Placental epithelial cell (primary cell): Measurements from ENCODE around the gene FUOM. TPM values are rescaled to one million over a fixed set of nuclear protein-coding genes. Genes with fewer than 3 reads are reported as not detected.

ENCODE experiments used
- small RNA-seq: library from RNA; depleted of rRNA; stranded (forward); fragments of <200 nt; gene quantifications from one replicate; pipeline ENCODE3, GENCODE V24; 2012
- total RNA-seq: library from RNA; depleted of rRNA; stranded (reverse); fragments of >200 nt; gene quantifications from 2 replicates; pipeline ENCODE4 v1.2.3, GENCODE V29; 2012

The FUOM gene, protein sequence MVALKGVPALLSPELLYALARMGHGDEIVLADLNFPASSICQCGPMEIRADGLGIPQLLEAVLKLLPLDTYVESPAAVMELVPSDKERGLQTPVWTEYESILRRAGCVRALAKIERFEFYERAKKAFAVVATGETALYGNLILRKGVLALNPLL
- 4.4 and 9.8 TPM in 2 replicates for total RNA-seq

DNA sequence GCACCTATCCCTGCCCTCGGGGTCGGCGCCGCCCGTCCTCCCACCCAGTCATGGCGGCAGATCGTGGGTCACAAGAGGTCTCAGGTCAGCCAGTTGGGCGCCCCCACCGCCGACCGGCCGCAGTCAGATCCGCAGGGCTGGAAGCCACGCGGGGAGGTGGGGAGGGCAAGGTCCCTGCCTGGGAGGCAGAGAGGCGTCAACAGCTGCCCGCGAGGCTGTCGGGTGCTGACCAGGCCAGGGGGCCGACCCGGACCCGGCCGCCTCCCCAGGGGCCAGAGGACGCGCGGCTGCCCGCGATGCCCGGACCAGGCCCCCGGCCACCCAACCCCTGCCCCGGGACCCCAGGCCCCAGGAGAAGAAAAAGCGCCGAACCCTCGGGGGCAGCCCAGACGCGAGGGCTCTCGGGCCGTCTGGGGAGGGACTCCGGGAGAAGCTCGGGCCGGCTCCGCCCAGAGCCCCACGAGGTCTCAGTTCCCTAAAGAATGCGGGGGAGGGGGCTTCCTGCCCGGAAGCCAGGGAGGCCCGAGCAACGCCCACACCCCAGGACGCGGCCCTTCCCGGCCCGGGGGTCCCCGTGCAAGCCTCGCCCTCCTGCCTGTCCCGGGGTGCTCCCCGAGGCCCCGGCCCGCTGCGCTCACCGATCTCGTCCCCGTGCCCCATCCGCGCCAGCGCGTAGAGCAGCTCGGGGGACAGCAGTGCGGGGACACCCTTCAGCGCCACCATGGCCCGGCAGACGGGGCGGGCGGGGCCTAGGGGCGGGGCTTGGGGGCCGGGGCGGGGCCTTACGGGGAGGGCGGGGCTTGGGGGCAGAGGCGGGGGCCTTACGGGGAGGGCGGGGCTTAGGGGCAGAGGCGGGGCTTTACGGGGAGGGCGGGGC, at the start of gene FUOM:
TSS of gene FUOM (minus strand) at position 735 of the 877 bp plus-strand sequence. CDS start at position 723, 12 bp downstream.

DNA sequence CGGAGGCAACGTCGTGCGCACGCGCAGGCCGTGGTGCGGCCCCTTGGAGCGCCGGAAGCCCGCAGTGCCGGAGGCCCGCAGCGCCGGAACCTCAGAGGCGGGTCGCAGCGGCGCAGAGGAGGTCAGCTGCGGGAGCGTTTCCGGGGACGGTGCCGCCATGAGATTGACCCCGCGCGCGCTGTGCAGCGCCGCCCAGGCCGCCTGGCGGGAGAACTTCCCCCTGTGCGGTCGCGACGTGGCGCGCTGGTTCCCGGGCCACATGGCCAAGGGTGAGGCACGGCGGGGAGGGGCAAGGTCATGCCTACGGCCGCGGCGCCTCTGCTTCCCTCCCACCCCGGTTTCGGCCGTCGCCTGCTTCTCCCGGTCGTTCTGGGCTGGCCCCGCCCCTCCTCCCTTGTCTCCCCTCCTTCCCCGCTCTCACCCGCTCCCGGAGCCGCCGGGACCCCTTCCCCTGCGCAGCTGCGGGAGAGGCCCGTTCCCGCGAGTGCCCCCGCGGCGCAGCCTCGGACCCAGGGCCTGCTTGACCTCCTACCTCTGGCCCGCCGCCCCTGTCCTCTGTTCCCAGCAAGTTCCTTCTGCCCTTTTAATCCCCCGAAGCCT, 36.3 kb upstream of the FUOM start, which contains the start of gene MTG1:
TSS of gene MTG1 (plus strand) at position 94 of the 600 bp plus-strand sequence. CDS start at position 158, 64 bp downstream.

DNA sequence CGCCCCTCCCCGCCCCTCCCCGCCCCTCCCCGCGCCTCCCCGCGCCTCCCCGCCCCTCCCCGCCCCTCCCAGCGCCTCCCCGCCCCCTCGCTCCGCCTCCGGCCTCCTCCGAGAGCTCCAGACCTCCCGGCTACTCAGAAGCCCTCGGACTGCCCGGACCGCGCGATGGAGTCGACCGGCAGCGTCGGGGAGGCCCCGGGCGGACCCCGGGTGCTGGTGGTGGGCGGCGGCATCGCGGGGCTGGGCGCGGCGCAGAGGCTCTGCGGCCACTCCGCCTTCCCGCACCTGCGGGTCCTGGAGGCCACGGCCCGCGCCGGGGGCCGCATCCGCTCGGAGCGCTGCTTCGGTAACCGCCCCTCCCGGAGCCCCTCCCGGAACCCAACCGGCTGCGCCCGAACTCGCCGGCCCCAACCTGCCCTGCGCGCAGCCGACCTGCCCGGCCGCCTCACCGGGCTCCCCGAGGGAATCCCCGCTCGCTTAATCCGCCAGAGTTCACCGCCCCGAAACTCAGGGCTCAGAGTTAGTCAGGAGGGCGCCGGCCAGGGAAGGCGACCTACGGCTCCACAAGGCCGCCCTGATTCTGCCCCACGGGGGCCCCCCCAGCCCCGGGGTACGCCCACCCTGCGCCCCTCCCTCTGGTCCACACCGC, 21.5 kb upstream of the FUOM start, which contains the start of gene PAOX:
TSS of gene PAOX (plus strand) at position 111 of the 649 bp plus-strand sequence. CDS start at position 166, 55 bp downstream.

DNA sequence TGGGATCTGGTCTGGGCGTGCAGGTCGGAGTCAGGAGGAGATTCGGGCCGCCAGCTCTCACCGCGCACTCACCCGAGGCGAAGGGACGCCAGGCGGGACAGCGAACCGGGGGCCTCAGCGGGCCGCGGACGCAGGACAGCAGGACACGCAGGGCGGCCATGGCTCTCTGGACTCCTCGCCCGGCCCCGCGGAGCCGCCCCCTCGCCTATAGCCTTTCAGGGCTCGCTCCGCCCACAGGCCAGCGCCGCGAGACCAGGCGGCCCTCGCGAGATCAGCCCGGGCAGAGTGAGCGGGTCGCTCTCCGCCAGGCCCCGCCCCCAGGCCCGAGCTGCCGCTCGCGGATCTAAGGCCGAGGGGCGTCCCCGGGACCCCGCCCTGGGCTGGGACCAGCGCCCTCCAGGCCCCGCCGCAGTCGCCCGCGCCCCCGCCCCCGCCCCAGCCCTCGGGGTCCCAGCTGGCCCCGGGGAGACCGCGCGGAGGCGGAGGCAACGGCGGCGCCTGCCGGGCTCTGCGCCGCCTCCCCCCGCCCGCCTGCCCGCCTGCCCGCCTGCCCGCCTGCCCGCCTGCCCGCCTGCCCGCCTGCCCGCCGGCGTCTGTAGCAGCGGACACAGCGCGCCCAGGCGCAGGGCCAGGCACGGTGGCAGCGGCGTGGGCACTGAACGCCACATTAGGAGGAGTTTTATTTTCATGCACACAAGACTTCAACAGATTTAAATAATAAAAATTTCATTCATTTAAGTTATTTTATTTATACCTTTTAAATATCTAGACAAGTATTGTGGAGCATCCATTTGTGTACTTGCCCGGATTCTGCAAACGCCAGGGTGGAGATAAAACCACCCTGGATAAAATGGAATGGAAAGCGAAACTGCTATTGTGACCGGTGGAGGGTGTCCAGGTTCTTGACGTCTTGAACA, 15.6 kb upstream of the FUOM start, which contains the start of gene ECHS1:
TSS of gene ECHS1 (minus strand) at position 181 of the 917 bp plus-strand sequence. CDS start at position 160, 21 bp downstream.

DNA sequence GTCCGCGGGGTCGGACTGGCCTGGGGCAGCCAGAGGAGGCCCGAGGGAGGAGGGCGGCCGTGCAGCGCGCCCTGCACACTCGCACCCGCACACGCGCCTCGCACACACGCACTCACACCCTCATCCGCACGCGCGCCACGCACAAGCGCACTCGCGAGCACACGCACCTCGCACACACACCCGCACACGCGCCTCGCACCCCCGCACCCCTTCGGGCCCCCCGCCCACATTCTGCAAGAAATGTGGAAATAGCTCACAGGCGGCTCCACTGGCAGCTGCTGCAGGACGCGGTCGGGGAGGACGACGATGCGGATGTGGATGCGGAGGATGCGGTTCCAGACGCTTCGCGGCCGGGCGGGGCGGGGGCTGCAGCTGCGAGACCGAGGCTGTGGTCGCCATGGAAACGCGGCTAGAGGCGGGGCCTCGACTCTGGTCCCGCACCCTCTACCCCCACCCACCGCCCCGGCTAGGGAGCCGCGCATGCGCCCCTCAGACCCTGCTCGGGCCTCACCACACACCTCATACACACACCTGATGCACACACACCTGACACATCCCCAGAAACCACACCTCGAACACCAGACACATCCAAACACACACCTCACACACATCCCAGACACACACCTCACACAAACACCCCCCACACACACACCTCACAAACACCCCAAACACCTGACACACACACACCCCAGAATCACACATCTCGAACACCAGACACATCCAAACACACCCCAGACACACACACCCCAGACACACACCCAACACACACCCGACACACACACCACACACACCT, 21.0 kb downstream of the FUOM start, which contains the start of gene CALY:
TSS of gene CALY (minus strand) at position 320 of the 793 bp plus-strand sequence. CDS start 7,907 bp downstream, outside the sequence.

DNA sequence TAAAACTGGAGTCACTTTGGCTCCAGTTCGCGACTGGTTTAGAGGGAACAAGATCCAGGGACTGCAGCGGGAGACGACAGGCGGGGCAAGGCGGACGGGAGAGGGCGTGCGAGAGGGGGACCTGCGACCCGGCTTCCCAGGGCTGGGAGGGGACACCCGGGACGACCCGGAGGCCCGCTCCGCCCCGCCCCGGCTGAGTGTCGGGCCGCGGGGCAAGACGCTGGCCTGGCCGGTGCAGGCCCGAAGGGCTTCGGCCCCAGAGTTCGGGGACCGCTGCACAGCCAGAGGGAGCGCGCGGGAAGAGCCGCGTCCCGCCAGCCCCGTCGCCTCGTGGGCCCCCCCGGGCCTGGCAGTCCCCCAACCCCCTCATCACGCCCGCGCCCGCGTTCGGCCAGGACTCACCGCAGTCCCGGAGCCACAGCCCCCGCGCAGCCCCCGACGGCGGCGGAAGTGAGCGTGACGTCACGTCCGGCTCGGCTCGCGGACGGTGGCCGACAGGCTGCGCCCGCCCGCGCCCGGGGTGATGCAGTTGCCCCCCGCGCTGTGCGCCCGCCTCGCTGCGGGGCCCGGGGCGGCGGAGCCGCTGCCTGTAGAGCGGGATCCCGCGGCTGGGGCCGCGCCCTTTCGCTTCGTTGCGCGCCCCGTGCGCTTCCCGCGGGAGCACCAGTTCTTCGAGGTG, 49.3 kb downstream of the FUOM start, which contains the start of the genes TUBGCP2 and ZNF511:
TSS of gene TUBGCP2 (minus strand) at position 452 of the 679 bp plus-strand sequence. CDS start 5,931 bp downstream, outside the sequence.
TSS of gene ZNF511 (plus strand) at position 494 of the 679 bp plus-strand sequence. CDS start at position 524, 30 bp downstream.

Small RNAs within 50 kb of the gene (small RNA-seq; reads per million reads assigned to genes)
- not detected for gene AL360181.4
- gene BANF1P2 = not detected
- gene MIR3944 = not detected

Other genes with a start within 250 kb of the FUOM start
- 1.6 TPM in 1 of 2 replicates, not detected in the other for gene KNDC1, start 197.8 kb downstream of the FUOM start, total RNA-seq
- gene UTF1, start 127.8 kb downstream of the FUOM start, total RNA-seq = not detected in 2 replicates
- gene VENTX, start 120.2 kb downstream of the FUOM start, total RNA-seq = not detected in 2 replicates
- gene ADAM8, start 81.2 kb downstream of the FUOM start, total RNA-seq = 1.2 and 1.6 TPM in 2 replicates
- 54.2 and 72.9 TPM in 2 replicates for gene TUBGCP2, start 49.1 kb downstream of the FUOM start, total RNA-seq
- 13.7 and 29.5 TPM in 2 replicates for gene ZNF511, start 49.1 kb downstream of the FUOM start, total RNA-seq
- not detected in 2 replicates for gene CALY, start 21.1 kb downstream of the FUOM start, total RNA-seq
- gene PRAP1, start 10.6 kb downstream of the FUOM start, total RNA-seq = not detected in 2 replicates
- 47.1 and 60.1 TPM in 2 replicates for gene ECHS1, start 15.3 kb upstream of the FUOM start, total RNA-seq
- 6.7 and 8.0 TPM in 2 replicates for gene PAOX, start 21.2 kb upstream of the FUOM start, total RNA-seq
- 37.6 and 38.5 TPM in 2 replicates for gene MTG1, start 36.1 kb upstream of the FUOM start, total RNA-seq
- gene SPRN, start 66.6 kb upstream of the FUOM start, total RNA-seq = not detected in 2 replicates
- gene SCART1, start 95.9 kb upstream of the FUOM start, total RNA-seq = 2.0 and 4.7 TPM in 2 replicates
- 0.54 and 1.6 TPM in 2 replicates for gene CYP2E1, start 169.3 kb upstream of the FUOM start, total RNA-seq
- not detected in 2 replicates for gene SYCE1, start 207.6 kb upstream of the FUOM start, total RNA-seq